Measurements from ENCODE around the gene RAB6D. TPM values are rescaled to one million over a fixed set of nuclear protein-coding genes. Genes with fewer than 3 reads are reported as not detected.
"Not testable (repeated sequence)": the region's sequence is repeated elsewhere in the genome, so short reads cannot be mapped to it uniquely, and the experiment has no call there.

The RAB6D gene
- polyA plus RNA-seq (2013, experiment 1 of 2; ENCODE audit: insufficient read length), result 2.1 TPM
- 1.3 TPM for polyA plus RNA-seq (2013, experiment 2 of 2; ENCODE audit: insufficient read length)

GRCh38 chr2:131363703-131364186, at the start of gene RAB6D:
Gene RAB6D (minus strand): TSS chr2:131364168. CDS start chr2:131363720, 448 bp downstream.
- DNase-seq, result not testable (repeated sequence)

DNA sequence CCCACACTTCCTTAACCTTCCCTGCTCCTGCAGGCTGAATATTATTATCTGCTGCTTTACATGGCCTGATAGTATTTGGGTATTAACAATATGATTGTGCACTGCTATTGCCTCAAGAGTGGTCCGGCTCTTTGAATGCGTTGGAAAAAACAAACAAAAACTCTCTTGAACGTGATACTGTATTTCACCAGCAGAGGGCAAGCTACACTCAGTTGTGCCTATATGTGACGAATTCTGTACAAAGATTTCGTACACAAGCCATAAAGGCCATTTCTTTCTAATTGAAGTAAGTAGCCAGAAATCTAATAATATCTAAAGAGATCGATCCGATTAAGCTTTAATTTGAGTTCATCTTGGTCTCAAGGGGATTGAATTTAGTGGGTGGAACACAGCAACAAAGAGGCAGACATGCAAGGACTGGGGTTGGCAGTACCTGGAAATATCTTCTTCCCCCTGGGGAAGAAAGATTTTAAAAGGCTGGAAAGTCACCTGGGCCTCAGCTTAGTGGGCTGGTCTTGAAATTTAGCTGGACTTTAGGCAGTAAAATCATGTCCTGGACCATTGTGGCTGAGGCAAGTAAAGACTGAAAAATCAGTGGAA, 49.3 kb upstream of the RAB6D start:
- peak; percentile 43 for DNase-seq

GRCh38 chr2:131410173-131410572, 46.2 kb upstream of the RAB6D start:
- no peak for DNase-seq

DNA sequence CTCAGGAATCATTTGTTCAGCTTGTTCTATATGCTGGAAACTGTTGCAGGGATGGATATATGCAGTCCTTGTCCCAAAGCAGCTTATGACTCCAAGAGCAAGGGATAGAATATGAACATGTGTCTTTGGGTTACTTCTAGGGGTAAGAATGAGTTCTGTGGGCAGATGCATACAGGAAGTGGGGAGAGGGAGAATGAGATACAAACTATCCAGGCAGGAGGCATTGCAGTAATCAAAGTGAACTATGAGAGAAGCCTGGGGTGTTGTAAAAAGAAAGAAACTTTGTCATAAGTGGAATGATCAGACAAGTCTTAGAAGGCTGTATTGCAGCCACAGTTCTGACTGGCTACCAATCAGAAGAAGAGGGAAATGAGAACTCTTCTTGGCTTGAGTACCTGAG, 44.8 kb upstream of the RAB6D start:
- no peak for DNase-seq

DNA sequence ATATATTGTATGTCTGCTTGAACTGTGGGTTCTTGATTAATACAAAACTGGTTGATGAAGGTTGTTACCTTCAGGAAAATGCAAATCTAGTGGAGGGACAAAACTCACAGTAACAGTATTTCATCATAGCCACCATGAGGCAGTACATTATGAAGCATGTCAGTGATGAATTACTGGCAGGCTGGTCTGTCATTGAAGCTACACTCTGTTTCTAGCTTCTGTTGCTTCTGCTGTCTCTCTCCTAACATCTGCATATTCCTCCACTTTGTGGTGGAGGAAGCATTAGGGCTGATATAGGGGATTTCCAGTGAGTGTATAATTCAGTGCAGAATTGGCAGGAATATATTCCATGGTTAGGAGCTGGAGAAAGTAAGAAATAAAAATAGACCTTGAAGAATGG, 44.2 kb upstream of the RAB6D start:
- no peak for DNase-seq

DNA sequence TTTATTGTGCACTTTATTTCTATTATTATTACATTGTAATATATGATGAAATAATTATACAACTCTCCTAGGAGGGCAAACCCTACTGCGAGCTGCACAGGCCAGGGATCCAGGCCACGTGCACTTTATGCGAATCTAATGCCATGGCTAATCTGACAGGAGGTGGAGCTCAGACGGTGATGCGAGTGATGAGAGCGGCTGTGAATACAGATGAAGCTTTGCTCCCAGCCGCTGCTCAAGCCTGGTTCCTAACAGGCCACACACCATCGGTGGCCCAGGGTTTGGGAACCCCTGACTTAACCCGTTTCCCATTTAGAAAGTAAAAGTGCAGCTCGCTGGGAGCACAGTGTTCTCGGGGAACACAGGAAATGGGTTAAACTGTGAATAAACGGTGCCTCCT, 40.8 kb upstream of the RAB6D start:
- DNase-seq, result no peak

GRCh38 chr2:131402320-131403039, 38.5 kb upstream of the RAB6D start:
- DNase-seq, result no peak

DNA sequence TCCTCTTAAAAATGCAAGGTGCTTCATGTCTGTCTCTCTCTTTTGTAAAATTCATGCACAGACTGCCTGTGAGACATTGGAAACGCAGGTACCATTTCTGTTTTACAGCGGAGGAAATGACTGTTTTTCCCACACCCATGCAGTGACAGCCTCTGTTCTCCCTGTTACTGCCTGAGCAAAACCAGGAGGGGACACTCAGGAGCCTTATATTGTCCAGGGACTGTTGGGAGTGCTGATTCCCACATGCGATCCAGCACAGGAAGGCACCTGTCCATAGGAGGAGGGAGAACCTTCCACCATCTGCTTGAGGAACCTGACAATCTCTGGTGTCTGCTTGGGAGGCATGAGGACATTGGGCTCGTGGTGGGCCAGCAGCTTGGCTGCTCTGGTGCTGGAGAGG, 36.9 kb upstream of the RAB6D start:
- no peak for DNase-seq

- DNase-seq, result not testable (repeated sequence)
Measured at GRCh38 chr2:131400441-131400840, 36.5 kb upstream of the RAB6D start.

- DNase-seq, result not testable (repeated sequence)
Measured at GRCh38 chr2:131396209-131396608, 32.2 kb upstream of the RAB6D start.

- not testable (repeated sequence) for DNase-seq
Measured at GRCh38 chr2:131395024-131395645, 31.2 kb upstream of the RAB6D start.

GRCh38 chr2:131394147-131394931, 30.4 kb upstream of the RAB6D start:
- no peak for DNase-seq

DNA sequence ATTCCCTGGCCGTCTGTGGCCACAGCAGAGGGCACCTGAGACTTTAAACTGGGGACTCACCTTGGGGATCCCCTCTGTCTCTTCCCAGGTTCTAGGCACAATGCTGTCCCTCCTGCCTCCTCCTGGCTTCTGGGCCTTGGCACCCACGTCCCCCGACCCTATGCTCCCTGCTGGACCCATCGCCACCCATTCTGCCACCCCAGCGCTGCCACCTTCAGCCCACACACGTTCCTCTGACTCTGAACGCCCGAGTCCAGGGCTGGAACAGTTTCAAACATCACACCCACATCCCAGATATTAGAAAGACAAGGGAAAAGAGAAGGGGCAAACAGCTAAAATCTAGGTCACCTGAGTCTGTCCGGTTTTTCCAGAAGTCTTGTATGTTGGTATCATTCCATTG, 28.0 kb upstream of the RAB6D start:
- DNase-seq, result not testable (repeated sequence)

GRCh38 chr2:131391471-131391870, 27.5 kb upstream of the RAB6D start:
- DNase-seq, result not testable (repeated sequence)

DNA sequence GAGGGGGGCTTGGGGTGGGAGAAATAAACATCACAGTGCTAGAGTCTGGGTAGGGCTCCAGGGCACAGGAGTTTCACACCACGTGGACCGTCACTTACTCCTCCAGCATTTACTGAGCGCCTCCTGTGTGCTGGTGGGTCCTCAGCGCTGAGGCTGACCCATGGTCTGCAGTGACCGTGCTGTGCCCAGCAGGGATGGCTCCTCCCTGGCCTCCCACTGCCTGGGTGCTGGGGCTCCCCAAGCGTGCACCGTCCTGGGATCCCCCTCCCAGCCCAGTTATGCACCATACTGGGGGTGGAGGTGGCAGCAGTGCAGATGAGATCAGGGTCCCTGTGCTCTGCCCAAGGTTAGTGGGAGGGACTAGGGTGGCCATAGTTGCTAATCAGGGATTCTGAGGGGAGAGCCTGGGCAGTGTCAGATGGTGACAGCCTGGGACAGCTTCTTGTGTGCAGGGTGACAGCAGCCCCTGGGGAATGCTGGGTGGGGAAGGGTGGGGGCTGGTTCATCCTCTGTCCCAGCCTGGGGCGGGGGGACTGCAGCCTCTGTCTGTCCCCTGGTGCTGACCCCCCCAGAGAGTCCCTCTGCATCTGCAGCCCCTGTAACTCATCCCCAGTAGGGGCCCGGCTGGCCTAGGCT, 26.6 kb upstream of the RAB6D start:
- not testable (repeated sequence) for DNase-seq

DNA sequence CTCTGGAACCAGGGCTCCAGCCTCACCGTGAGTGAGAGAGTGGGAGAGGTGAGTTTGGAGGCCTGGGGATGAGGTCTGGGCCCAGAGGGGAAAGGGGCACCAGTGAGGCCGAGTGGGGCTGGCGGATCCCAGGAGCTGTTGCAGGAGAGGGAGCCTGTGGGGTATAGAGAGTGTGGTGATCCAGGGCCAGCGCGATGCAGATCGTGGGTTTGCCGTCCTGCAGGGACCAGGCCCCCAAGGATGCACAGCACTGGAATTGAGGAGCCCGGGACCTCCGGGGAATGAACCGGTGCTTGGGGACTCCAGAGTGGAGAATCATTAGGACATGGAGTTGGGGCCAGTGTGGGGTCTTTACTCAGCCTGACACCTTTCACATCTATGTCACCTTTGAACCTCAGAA, 25.7 kb upstream of the RAB6D start:
- no peak for DNase-seq

GRCh38 chr2:131388834-131389233, 24.9 kb upstream of the RAB6D start:
- DNase-seq, result not testable (repeated sequence)

DNA sequence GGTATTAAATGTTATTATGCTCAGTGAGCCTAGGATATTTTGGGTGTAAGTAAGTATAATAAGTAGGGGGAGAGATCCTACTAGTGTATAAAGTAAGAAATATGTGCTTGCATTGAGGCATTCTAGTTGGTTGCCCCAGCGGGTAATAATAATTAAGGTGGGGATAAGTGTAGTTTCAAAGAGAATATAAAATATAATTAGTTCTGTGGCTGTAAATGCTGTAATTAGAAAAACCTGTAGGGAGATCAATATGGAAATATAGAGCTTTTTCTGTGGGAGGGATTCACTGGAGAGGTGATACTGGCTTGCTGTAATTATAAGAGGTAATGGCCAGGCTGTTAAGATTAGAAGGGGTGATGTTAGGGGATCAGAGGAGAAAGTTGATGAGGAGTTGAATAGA, 9.1 kb upstream of the RAB6D start:
- DNase-seq, result not testable (repeated sequence)

GRCh38 chr2:131369954-131370353, 6.0 kb upstream of the RAB6D start:
- no peak for DNase-seq

DNA sequence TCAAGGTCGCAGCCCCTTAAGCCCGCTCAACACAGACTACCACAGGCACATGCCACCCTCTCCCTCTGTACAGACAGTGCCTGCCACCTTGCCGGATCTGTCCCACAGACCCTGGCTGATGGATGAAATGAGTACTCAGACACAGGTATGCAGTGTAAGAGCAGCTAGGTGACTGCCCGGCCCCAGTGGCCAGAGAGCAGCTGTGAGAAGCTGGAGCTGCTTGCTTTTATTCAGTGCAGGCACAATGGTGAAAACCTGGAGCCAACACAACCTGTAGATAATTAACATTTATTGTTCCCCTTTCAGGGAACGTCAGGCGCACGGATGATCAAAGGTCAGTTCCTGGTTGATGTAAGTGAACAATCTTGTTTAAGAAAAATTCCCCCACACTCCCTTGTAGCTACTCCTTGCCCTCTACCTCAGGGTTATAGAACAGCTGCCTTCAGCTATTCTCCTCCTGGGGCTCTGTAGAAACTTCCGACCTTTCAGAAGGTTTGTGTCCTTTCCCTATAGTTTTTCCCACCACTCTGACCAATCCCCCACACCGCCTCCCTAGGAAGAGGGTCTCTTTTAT, 4.6 kb upstream of the RAB6D start:
- not testable (repeated sequence) for DNase-seq

DNA sequence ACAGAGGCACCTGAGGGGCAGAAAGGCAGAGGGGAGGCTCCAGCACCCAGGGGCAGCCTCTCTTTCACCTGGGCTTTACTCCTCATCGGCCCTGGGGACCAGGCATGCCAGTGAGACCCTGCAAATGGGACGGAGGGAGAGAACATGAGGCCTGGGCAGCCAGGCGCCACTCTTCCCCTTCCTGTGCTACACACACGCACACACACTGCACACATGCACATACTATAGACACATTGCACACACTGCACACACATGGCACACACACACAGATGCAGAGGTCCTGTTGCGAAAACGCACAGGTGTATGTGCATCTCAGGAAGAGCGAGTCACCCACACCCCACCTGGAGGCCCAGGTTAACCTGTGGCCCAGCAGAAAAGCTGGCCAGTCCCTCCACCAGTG, 3.4 kb upstream of the RAB6D start:
- DNase-seq, result no peak

DNA sequence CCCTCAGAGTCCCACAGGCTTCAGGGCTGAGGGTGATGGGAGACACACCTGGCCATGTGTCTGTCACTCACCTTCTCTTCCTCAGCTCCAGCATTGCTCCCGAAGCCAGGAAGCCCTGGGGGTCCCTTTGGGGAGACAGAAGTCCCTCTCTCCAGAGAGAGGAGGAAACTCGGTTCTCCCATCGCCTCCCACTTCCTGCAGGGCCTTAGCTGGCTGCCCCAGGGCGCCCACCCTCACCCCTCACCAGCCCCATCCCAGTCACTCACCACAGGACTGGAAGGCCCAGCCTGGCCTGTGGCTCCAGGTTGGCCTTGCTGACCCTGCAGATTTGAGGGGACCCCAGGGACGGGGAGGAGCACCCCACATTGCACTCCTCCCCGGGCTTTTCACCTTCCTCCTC, 2.7 kb upstream of the RAB6D start:
- DNase-seq, result no peak

Measured in fibroblast of skin of abdomen (primary cell).